Activated T-helper 17 cell treated with anti-CD3 and anti-CD28 coated beads, Interleukin-2, amount 50 U/mL, for 72 hours (primary cell): Measurements from ENCODE around the gene CTBP2. TPM values are rescaled to one million over a fixed set of nuclear protein-coding genes. Genes with fewer than 3 reads are reported as not detected.

Experiments
- ATAC-seq: fragments of 150-1000 bp; cut with Tn5 transposase; replicated peaks from 2 replicates; pipeline ENCODE4 v1.10.0; 2021; ENCODE audit warnings: mild to moderate bottlenecking, moderate library complexity
- H3K27ac Mint-ChIP-seq: one replicate; pipeline ENCODE4 v1.8.0; 2022; ENCODE audit warnings: mixed read lengths
- H3K27me3 Mint-ChIP-seq: one replicate; pipeline ENCODE4 v1.8.0; 2022; ENCODE audit warnings: mixed read lengths
- H3K36me3 Mint-ChIP-seq: one replicate; pipeline ENCODE4 v1.8.0; 2022; ENCODE audit warnings: low read depth, mild to moderate bottlenecking, mixed read lengths
- H3K4me1 Mint-ChIP-seq: one replicate; pipeline ENCODE4 v1.8.0; 2022; ENCODE audit warnings: mixed read lengths
- H3K4me3 Mint-ChIP-seq: one replicate; pipeline ENCODE4 v1.8.0; 2022; ENCODE audit warnings: mild to moderate bottlenecking, mixed read lengths
- H3K9me3 Mint-ChIP-seq: one replicate; pipeline ENCODE4 v1.8.0; 2022; ENCODE audit warnings: mixed read lengths
- total RNA-seq, 2 donors: library from RNA; stranded (reverse); gene quantifications; one replicate each; pipeline ENCODE4 v1.2.3, GENCODE V29; 2022

The CTBP2 gene
- total RNA-seq, 2 donors from 2014 or later = 0.74 to 1.1 TPM

DNA sequence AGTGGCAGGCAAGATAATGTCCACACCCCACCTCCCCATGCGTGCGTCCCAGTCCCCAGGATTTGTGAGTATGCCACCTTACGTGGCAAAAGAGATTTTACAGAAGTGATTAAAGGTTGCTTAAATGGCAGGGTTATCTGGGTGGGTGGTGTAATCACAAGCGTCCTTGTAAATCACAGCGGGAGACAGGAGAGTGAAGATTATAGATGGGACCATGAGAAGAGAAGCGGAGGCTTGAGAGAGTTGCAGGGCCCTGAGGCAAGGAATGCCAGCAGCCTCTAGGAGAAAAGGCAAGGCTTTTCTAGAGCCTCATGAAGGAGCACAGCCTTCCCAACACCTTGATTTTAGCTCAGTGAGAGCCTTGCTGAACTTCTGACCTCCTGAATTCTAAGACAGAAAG, 208.2 kb downstream of the CTBP2 start:
- ATAC-seq = no peak
- Mint-ChIP-seq H3K4me1 (peaks cover 16% of the 10 kb centered on the region), H3K36me3 (peaks cover 41% of the 10 kb centered on the region), H3K4me3 (no peak overlapping the region), H3K27ac (peak overlapping the region; percentile 50), H3K9me3 (no peaks in the 10 kb centered on the region), H3K27me3 (no peaks in the 10 kb centered on the region)

DNA sequence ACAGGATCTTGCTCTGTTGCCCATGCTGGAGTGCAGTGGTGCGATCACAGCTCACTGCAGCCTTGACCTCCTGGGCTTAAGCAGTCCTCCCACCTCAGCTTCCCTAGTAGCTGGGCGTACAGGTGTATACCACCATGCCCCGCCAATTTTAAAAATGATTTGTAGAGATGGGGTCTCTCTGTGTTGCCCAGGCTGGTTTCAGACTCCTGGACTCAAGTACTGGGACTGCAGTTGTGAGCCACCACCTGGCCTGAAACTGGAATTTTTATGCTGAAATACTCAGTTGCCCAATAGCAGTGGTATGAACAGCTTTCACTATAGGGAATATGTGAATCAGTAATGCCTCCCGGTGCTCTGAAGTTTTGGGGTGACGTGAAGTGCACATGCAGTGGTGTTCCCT, 210.8 kb downstream of the CTBP2 start:
- H3K36me3 Mint-ChIP-seq = peaks cover 54% of the 10 kb centered on the region
- peaks cover 16% of the 10 kb centered on the region for H3K4me1 Mint-ChIP-seq
- H3K9me3 Mint-ChIP-seq = no peaks in the 10 kb centered on the region
- H3K4me3 Mint-ChIP-seq = no peak overlapping the region
- no peaks in the 10 kb centered on the region for H3K27me3 Mint-ChIP-seq
- no peak overlapping the region for H3K27ac Mint-ChIP-seq
- ATAC-seq = no peak

GRCh38 chr10:124946945-124947344, 213.4 kb downstream of the CTBP2 start:
- Mint-ChIP-seq H3K36me3 (peaks cover 61% of the 10 kb centered on the region), H3K4me3 (no peak overlapping the region), H3K9me3 (no peaks in the 10 kb centered on the region), H3K27me3 (no peaks in the 10 kb centered on the region), H3K27ac (no peak overlapping the region), H3K4me1 (peaks cover 26% of the 10 kb centered on the region)
- ATAC-seq = peak; percentile 23

- no peak for ATAC-seq
- Mint-ChIP-seq H3K27me3 (no peaks in the 10 kb centered on the region), H3K4me3 (no peak overlapping the region), H3K27ac (no peak overlapping the region), H3K4me1 (peaks cover 27% of the 10 kb centered on the region), H3K9me3 (no peaks in the 10 kb centered on the region), H3K36me3 (peaks cover 61% of the 10 kb centered on the region)
Observed at GRCh38 chr10:124944982-124945381, 215.4 kb downstream of the CTBP2 start.

GRCh38 chr10:124943301-124944092, 216.9 kb downstream of the CTBP2 start:
- H3K4me3 Mint-ChIP-seq = peak overlapping the region; percentile 13
- peak; percentile 62 for ATAC-seq
- H3K4me1 Mint-ChIP-seq = peaks cover 27% of the 10 kb centered on the region
- no peaks in the 10 kb centered on the region for H3K27me3 Mint-ChIP-seq
- peaks cover 48% of the 10 kb centered on the region for H3K36me3 Mint-ChIP-seq
- H3K9me3 Mint-ChIP-seq = no peaks in the 10 kb centered on the region
- H3K27ac Mint-ChIP-seq = peak overlapping the region; percentile 71

- peaks cover 24% of the 10 kb centered on the region for H3K4me1 Mint-ChIP-seq
- H3K36me3 Mint-ChIP-seq = peaks cover 40% of the 10 kb centered on the region
- no peaks in the 10 kb centered on the region for H3K27me3 Mint-ChIP-seq
- H3K27ac Mint-ChIP-seq = no peak overlapping the region
- no peaks in the 10 kb centered on the region for H3K9me3 Mint-ChIP-seq
- H3K4me3 Mint-ChIP-seq = no peak overlapping the region
- ATAC-seq = no peak
Observed at GRCh38 chr10:124942317-124943169, 217.8 kb downstream of the CTBP2 start.

GRCh38 chr10:124941823-124942222, 218.5 kb downstream of the CTBP2 start, which contains the start of gene ZRANB1:
ZRANB1 (plus strand) TSS chr10:124942123; CDS start chr10:124942494, 371 bp downstream.
- Mint-ChIP-seq H3K27me3 (no peaks in the 10 kb centered on the region), H3K36me3 (peaks cover 36% of the 10 kb centered on the region), H3K9me3 (no peaks in the 10 kb centered on the region), H3K4me1 (peaks cover 22% of the 10 kb centered on the region), H3K27ac (no peak within 1 kb of the TSS), H3K4me3 (no peak within 1 kb of the TSS)
- ATAC-seq = no peak

- Mint-ChIP-seq H3K4me3 (no peak overlapping the region), H3K4me1 (peaks cover 38% of the 10 kb centered on the region), H3K27me3 (no peaks in the 10 kb centered on the region), H3K9me3 (no peaks in the 10 kb centered on the region), H3K27ac (no peak overlapping the region), H3K36me3 (peaks cover 22% of the 10 kb centered on the region)
- ATAC-seq = no peak
Observed at GRCh38 chr10:124939290-124939689, 221.1 kb downstream of the CTBP2 start.

GRCh38 chr10:124936813-124937212, 223.6 kb downstream of the CTBP2 start:
- Mint-ChIP-seq H3K4me1 (peaks cover 22% of the 10 kb centered on the region), H3K9me3 (no peaks in the 10 kb centered on the region), H3K4me3 (no peak overlapping the region), H3K36me3 (peaks cover under 1% of the 10 kb centered on the region), H3K27ac (no peak overlapping the region), H3K27me3 (no peaks in the 10 kb centered on the region)
- ATAC-seq = no peak

GRCh38 chr10:124935946-124936345, 224.4 kb downstream of the CTBP2 start:
- Mint-ChIP-seq H3K4me1 (peaks cover 21% of the 10 kb centered on the region), H3K27ac (peak overlapping the region; percentile 2), H3K4me3 (no peak overlapping the region), H3K27me3 (no peaks in the 10 kb centered on the region), H3K9me3 (no peaks in the 10 kb centered on the region), H3K36me3 (no peaks in the 10 kb centered on the region)
- peak; percentile 97 for ATAC-seq

Other genes with a start within 250 kb of the CTBP2 start
- gene ZRANB1, start 218.4 kb downstream of the CTBP2 start, total RNA-seq = 1 to 10 TPM; 7.9 to 8.7 TPM